ENCODE measurements around the gene GRP.

Gene GRP

GRCh38 chr18:59180150-59180845 is 39.7 kb upstream of the GRP start:
- Histone ChIP-seq H3K4me3 (ENCODE audit: low read length) (no peak overlapping the region), H3K4me1 (ENCODE audit: control insufficient read depth, low read length) (no peaks in the 10 kb centered on the region), H4K20me1 (ENCODE audit: control insufficient read depth, insufficient read depth, low read depth, low read length) (no peaks in the 10 kb centered on the region), H3K9me3 (ENCODE audit: control insufficient read depth, insufficient read depth, low read length) (no peaks in the 10 kb centered on the region), H3K36me3 (ENCODE audit: control insufficient read depth, low read length) (no peaks in the 10 kb centered on the region), H3K79me2 (ENCODE audit: control insufficient read depth, low read length) (no peaks in the 10 kb centered on the region), H3K4me2 (ENCODE audit: low read length) (no peak overlapping the region), H3K27ac (ENCODE audit: low read depth, low read length) (no peak overlapping the region), H3K9me2 (replicated peaks; ENCODE audit: control insufficient read depth, low read length) (no peaks in the 10 kb centered on the region), H3K27me3 (ENCODE audit: control insufficient read depth, low read length) (peaks cover 5% of the 10 kb centered on the region; the same call in 1 of the 2 replicates), H3F3A (ENCODE audit: control insufficient read depth, insufficient read depth) (no peaks in the 10 kb centered on the region)
- TF ChIP-seq CTCF (IDR thresholded peaks at IDR 0.05; ENCODE audit: low read depth, low read length, poor library complexity, severe bottlenecking): no peak
- no peak for TF ChIP-seq EZH2phosphoT487 (IDR thresholded peaks at IDR 0.05; ENCODE audit: borderline replicate concordance, low read length)

- H3K9me3 ChIP-seq (ENCODE audit: control insufficient read depth, insufficient read depth, low read length): no peaks in the 10 kb centered on the region
- no peak overlapping the region for H3K4me3 ChIP-seq (ENCODE audit: low read length)
- peaks cover 8% of the 10 kb centered on the region; the same call in 1 of the 2 replicates for H3K27me3 ChIP-seq (ENCODE audit: control insufficient read depth, low read length)
- no peaks in the 10 kb centered on the region for H3K36me3 ChIP-seq (ENCODE audit: control insufficient read depth, low read length)
- no peaks in the 10 kb centered on the region for H3K79me2 ChIP-seq (ENCODE audit: control insufficient read depth, low read length)
- H3K4me1 ChIP-seq (ENCODE audit: control insufficient read depth, low read length): no peaks in the 10 kb centered on the region
- no peak overlapping the region for H3K4me2 ChIP-seq (ENCODE audit: low read length)
- TF ChIP-seq CTCF (IDR thresholded peaks at IDR 0.05; ENCODE audit: low read depth, low read length, poor library complexity, severe bottlenecking) (no peak), EZH2phosphoT487 (IDR thresholded peaks at IDR 0.05; ENCODE audit: borderline replicate concordance, low read length) (no peak)
- no peaks in the 10 kb centered on the region for H3F3A ChIP-seq (ENCODE audit: control insufficient read depth, insufficient read depth)
- H3K27ac ChIP-seq (ENCODE audit: low read depth, low read length): no peak overlapping the region
- no peaks in the 10 kb centered on the region for H4K20me1 ChIP-seq (ENCODE audit: control insufficient read depth, insufficient read depth, low read depth, low read length)
- no peaks in the 10 kb centered on the region for H3K9me2 ChIP-seq (replicated peaks; ENCODE audit: control insufficient read depth, low read length)
Observed at GRCh38 chr18:59182673-59183072, 37.3 kb upstream of the GRP start.

GRCh38 chr18:59189008-59189407 is 30.9 kb upstream of the GRP start:
- no peaks in the 10 kb centered on the region for H4K20me1 ChIP-seq (ENCODE audit: control insufficient read depth, insufficient read depth, low read depth, low read length)
- no peak overlapping the region for H3K4me2 ChIP-seq (ENCODE audit: low read length)
- no peak for TF ChIP-seq CTCF (IDR thresholded peaks at IDR 0.05; ENCODE audit: low read depth, low read length, poor library complexity, severe bottlenecking)
- TF ChIP-seq EZH2phosphoT487 (IDR thresholded peaks at IDR 0.05; ENCODE audit: borderline replicate concordance, low read length): no peak
- H3K36me3 ChIP-seq (ENCODE audit: control insufficient read depth, low read length): no peaks in the 10 kb centered on the region
- H3F3A ChIP-seq (ENCODE audit: control insufficient read depth, insufficient read depth): no peaks in the 10 kb centered on the region
- no peaks in the 10 kb centered on the region for H3K79me2 ChIP-seq (ENCODE audit: control insufficient read depth, low read length)
- H3K9me3 ChIP-seq (ENCODE audit: control insufficient read depth, insufficient read depth, low read length): no peaks in the 10 kb centered on the region
- no peak overlapping the region for H3K4me3 ChIP-seq (ENCODE audit: low read length)
- no peaks in the 10 kb centered on the region for H3K4me1 ChIP-seq (ENCODE audit: control insufficient read depth, low read length)
- H3K27me3 ChIP-seq (ENCODE audit: control insufficient read depth, low read length): peaks cover 8% of the 10 kb centered on the region; the same call in 1 of the 2 replicates
- H3K27ac ChIP-seq (ENCODE audit: low read depth, low read length): no peak overlapping the region
- H3K9me2 ChIP-seq (replicated peaks; ENCODE audit: control insufficient read depth, low read length): no peaks in the 10 kb centered on the region
